Fibroblast of lung (primary cell): ENCODE measurements around the gene HS1BP3. TPM values are rescaled to one million over a fixed set of nuclear protein-coding genes. Genes with fewer than 3 reads are reported as not detected.

ENCODE experiments used
- DNase-seq, 2 donors: peaks; one replicate each; pipeline versions ENCODE4 v3.0.0 to v3.0.0-alpha.2; 2010; ENCODE audit warnings: low read depth in 2 of 2
- H2AFZ ChIP-seq: 2 replicates; pipeline ENCODE4 v1.5.1; 2012; ENCODE audit warnings: low read length, control low read depth, inconsistent platforms
- H3K27ac ChIP-seq: 2 replicates; pipeline ENCODE4 v1.5.1; 2011; ENCODE audit warnings: low read length, control low read depth; ENCODE audit not compliant: insufficient read depth
- H3K27me3 ChIP-seq: 2 replicates; pipeline ENCODE4 v1.5.1; 2011; ENCODE audit warnings: mild to moderate bottlenecking, low read length; ENCODE audit not compliant: control insufficient read depth, insufficient read depth
- H3K36me3 ChIP-seq: 2 replicates; pipeline ENCODE4 v1.5.1; 2011; ENCODE audit warnings: low read length; ENCODE audit not compliant: control insufficient read depth, insufficient read depth
- H3K4me1 ChIP-seq: 2 replicates; pipeline ENCODE4 v1.5.1; 2011; ENCODE audit warnings: low read length; ENCODE audit not compliant: control insufficient read depth, insufficient read depth; ENCODE audit errors: extremely low read depth
- H3K4me2 ChIP-seq: 2 replicates; pipeline ENCODE4 v1.5.1; 2011; ENCODE audit warnings: low read length, control low read depth; ENCODE audit not compliant: insufficient read depth; ENCODE audit errors: extremely low read depth
- H3K4me3 ChIP-seq, 4 experiments: fragments of 200-600 bp in 1 of 4; sonication (generic) in 1 of 4; replicated peaks in 1 of 4; 2 replicates each; pipeline ENCODE4 v1.5.1; 2011 to 2016; ENCODE audit warnings: low read length in 4 of 4, low read depth in 3 of 4, mild to moderate bottlenecking in 3 of 4, control low read depth in 2 of 4, inconsistent platforms in 1 of 4, mixed read lengths in 1 of 4; ENCODE audit not compliant: insufficient read depth in 1 of 4; ENCODE audit errors: control extremely low read depth in 1 of 4
- H3K79me2 ChIP-seq: 2 replicates; pipeline ENCODE4 v1.5.1; 2012; ENCODE audit warnings: mild to moderate bottlenecking, low read length, inconsistent platforms; ENCODE audit not compliant: control insufficient read depth, insufficient read depth
- H3K9ac ChIP-seq: 2 replicates; pipeline ENCODE4 v1.5.1; 2011; ENCODE audit warnings: mild to moderate bottlenecking, low read length, control low read depth; ENCODE audit not compliant: insufficient read depth
- H3K9me3 ChIP-seq: 2 replicates; pipeline ENCODE4 v1.5.1; 2012; ENCODE audit warnings: low read depth, low read length; ENCODE audit not compliant: control insufficient read depth, insufficient read depth
- H4K20me1 ChIP-seq: 2 replicates; pipeline ENCODE4 v1.5.1; 2011; ENCODE audit warnings: low read length; ENCODE audit not compliant: control insufficient read depth, insufficient read depth; ENCODE audit errors: extremely low read depth
- EZH2 ChIP-seq: IDR thresholded peaks from 2 replicates; pipeline ENCODE4 v1.5.1; 2012; ENCODE audit warnings: low read length, control low read depth, mild to moderate bottlenecking; ENCODE audit errors: missing control alignments
- polyA plus RNA-seq, 2 donors: library from polyadenylated mRNA; depleted of rRNA in 1 of 2; stranded (reverse) in 1 of 2; unstranded in 1 of 2; fragments of >200 nt; gene quantifications; 2 replicates each; pipeline ENCODE4 v1.2.1, GENCODE V29; 2011 to 2012; ENCODE audit warnings: missing spikeins in 1 of 2
- total RNA-seq: library from RNA; depleted of rRNA; stranded (reverse); fragments of >200 nt; gene quantifications from 2 replicates; pipeline ENCODE4 v1.2.1, GENCODE V29; 2014
- TF ChIP-seq, protein P1 (sequence below), 2 donors: IDR thresholded peaks in 1 of 2; conservative IDR thresholded peaks in 1 of 2; 1 replicate in 1 of 2; 2 replicates in 1 of 2; pipeline ENCODE4 v1.5.1; 2011 to 2012; ENCODE audit warnings: low read length in 2 of 2, control low read depth in 1 of 2, inconsistent platforms in 1 of 2, low read depth in 1 of 2, mild to moderate bottlenecking in 1 of 2

The HS1BP3 gene
- total and polyA plus RNA-seq, 2 donors (not counting 1 experiment from before 2014, with no cell fraction given) = 17.8 to 38.1 TPM

DNA sequence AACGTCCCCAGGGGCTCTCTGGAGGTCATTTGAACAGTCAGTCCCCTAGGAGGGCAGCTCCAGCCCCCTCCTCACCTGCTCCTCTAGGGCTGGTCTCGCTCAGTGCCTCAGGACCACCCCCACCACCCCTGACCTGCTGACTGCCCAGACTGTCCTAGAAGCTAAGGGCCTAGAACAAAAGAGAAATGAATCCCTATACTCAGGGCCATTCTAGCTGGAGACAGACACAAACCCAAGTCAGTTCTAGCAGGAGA, 83.0 kb downstream of the HS1BP3 start:
- Histone ChIP-seq H3K79me2 (no peaks in the 10 kb centered on the region), H3K27ac (no peak overlapping the region), H3K4me3 (no peak overlapping the region), H2AFZ (no peak overlapping the region), H3K9me3 (no peaks in the 10 kb centered on the region), H3K9ac (no peak overlapping the region), H4K20me1 (no peaks in the 10 kb centered on the region), H3K4me2 (no peak overlapping the region), H3K27me3 (no peaks in the 10 kb centered on the region), H3K36me3 (no peaks in the 10 kb centered on the region), H3K4me1 (peaks cover 17% of the 10 kb centered on the region)
- no peak for DNase-seq
- no peak for TF ChIP-seq EZH2
- TF ChIP-seq, protein P1, sequence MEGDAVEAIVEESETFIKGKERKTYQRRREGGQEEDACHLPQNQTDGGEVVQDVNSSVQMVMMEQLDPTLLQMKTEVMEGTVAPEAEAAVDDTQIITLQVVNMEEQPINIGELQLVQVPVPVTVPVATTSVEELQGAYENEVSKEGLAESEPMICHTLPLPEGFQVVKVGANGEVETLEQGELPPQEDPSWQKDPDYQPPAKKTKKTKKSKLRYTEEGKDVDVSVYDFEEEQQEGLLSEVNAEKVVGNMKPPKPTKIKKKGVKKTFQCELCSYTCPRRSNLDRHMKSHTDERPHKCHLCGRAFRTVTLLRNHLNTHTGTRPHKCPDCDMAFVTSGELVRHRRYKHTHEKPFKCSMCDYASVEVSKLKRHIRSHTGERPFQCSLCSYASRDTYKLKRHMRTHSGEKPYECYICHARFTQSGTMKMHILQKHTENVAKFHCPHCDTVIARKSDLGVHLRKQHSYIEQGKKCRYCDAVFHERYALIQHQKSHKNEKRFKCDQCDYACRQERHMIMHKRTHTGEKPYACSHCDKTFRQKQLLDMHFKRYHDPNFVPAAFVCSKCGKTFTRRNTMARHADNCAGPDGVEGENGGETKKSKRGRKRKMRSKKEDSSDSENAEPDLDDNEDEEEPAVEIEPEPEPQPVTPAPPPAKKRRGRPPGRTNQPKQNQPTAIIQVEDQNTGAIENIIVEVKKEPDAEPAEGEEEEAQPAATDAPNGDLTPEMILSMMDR (conservative IDR thresholded peaks at IDR 0.05 in 1 of 2, IDR thresholded peaks at IDR 0.05 in 1 of 2; ENCODE audit: low read depth in 1 of 2, low read length in 2 of 2) = no peak

Other genes starting within 250 kb of the HS1BP3 start
- 85.3 and 171 TPM in 2 replicates for gene RHOB, start 204.0 kb downstream of the HS1BP3 start, total RNA-seq
- 107 and 113 TPM in 2 replicates for gene RHOB, start 204.0 kb downstream of the HS1BP3 start, polyA plus RNA-seq
- gene GDF7, start 16.0 kb upstream of the HS1BP3 start, total RNA-seq = under 0.01 and 0.33 TPM in 2 replicates
- gene GDF7, start 16.0 kb upstream of the HS1BP3 start, polyA plus RNA-seq = 0.02 TPM in 1 of 2 replicates, not detected in the other
- gene LDAH, start 172.0 kb upstream of the HS1BP3 start, total RNA-seq = 22.1 and 22.8 TPM in 2 replicates
- gene LDAH, start 172.0 kb upstream of the HS1BP3 start, polyA plus RNA-seq = 19.1 and 20.5 TPM in 2 replicates